HepG2 (cell line): ENCODE measurements around the gene CARMIL1. TPM values are rescaled to one million over a fixed set of nuclear protein-coding genes. Genes with fewer than 3 reads are reported as not detected.

Experiments
- FOXM1 ChIP-seq: sonication (generic); formaldehyde crosslinking; IDR thresholded peaks from 2 replicates; pipeline ENCODE4 v1.5.0; 2020; ENCODE audit warnings: missing genetic modification reagents
- ISL2 ChIP-seq: sonication (generic); formaldehyde crosslinking; IDR thresholded peaks from 2 replicates; pipeline ENCODE4 v1.5.0; 2020; ENCODE audit warnings: missing genetic modification reagents
- NFYB ChIP-seq: sonication (generic); formaldehyde crosslinking; IDR thresholded peaks from 2 replicates; pipeline ENCODE4 v1.4.0; 2020; ENCODE audit warnings: missing genetic modification reagents
- RFX1 ChIP-seq: fragments of 450-650 bp; IDR thresholded peaks from 2 replicates; pipeline ENCODE4 v1.6.1; 2017
- SIX4 ChIP-seq: sonication (generic); formaldehyde crosslinking; IDR thresholded peaks from 2 replicates; pipeline ENCODE4 v1.4.0; 2020; ENCODE audit warnings: missing genetic modification reagents
- SMAD1 ChIP-seq: sonication (generic); formaldehyde crosslinking; IDR thresholded peaks from 2 replicates; pipeline ENCODE4 v1.4.0; 2020; ENCODE audit warnings: missing genetic modification reagents, low read depth, mild to moderate bottlenecking, borderline replicate concordance
- SOX13 ChIP-seq, 3 experiments: fragments of 450-650 bp in 1 of 3; sonication (generic) in 1 of 3; formaldehyde crosslinking in 1 of 3; IDR thresholded peaks in 2 of 3; conservative IDR thresholded peaks in 1 of 3; 2 replicates each; pipeline versions ENCODE4 v1.5.0 to v1.6.1; 2016 to 2020; ENCODE audit warnings: antibody characterized with exemption in 1 of 3, mild to moderate bottlenecking in 1 of 3, missing compliant biosample characterization in 1 of 3, missing genetic modification reagents in 1 of 3, moderate library complexity in 1 of 3
- TAF1 ChIP-seq: sonication (generic); formaldehyde crosslinking; IDR thresholded peaks from 2 replicates; pipeline ENCODE4 v1.4.0; 2020; ENCODE audit warnings: missing genetic modification reagents
- TBL1XR1 ChIP-seq: fragments of 150-350 bp; IDR thresholded peaks from 2 replicates; pipeline ENCODE4 v1.6.1; 2014; ENCODE audit warnings: borderline replicate concordance, low read length; ENCODE audit not compliant: partially characterized antibody
- XBP1 ChIP-seq: sonication (generic); formaldehyde crosslinking; IDR thresholded peaks from 2 replicates; pipeline ENCODE4 v1.5.0; 2020; ENCODE audit warnings: missing genetic modification reagents
- XRCC5 ChIP-seq: fragments of 200-400 bp; formaldehyde crosslinking; optimal IDR thresholded peaks from 2 replicates; pipeline ENCODE3; 2017; ENCODE audit warnings: mild to moderate bottlenecking, low read length
- ZBTB7B ChIP-seq: sonication (generic); formaldehyde crosslinking; IDR thresholded peaks from 2 replicates; pipeline ENCODE4 v1.4.0; 2020; ENCODE audit warnings: missing genetic modification reagents
- ZNF354B ChIP-seq: sonication (generic); formaldehyde crosslinking; IDR thresholded peaks from 2 replicates; pipeline ENCODE4 v1.8.0; 2022; ENCODE audit warnings: mild to moderate bottlenecking, missing genetic modification reagents
- ZNF616 ChIP-seq: sonication (generic); formaldehyde crosslinking; IDR thresholded peaks from 2 replicates; pipeline ENCODE4 v1.5.0; 2020; ENCODE audit warnings: low read depth, mild to moderate bottlenecking, missing genetic modification reagents
- ZNF850 ChIP-seq: sonication (generic); formaldehyde crosslinking; conservative IDR thresholded peaks from 2 replicates; pipeline ENCODE4 v1.9.0; 2021; ENCODE audit warnings: mild to moderate bottlenecking, missing genetic modification reagents
- polyA plus RNA-seq, 8 experiments: library from polyadenylated mRNA; depleted of rRNA in 3 of 8; stranded (reverse) in 7 of 8; unstranded in 1 of 8; fragments of >200 nt; fragmentation: Illumina TruSeq in 4 of 8; extraction: Trizol in 4 of 8; gene quantifications; 2 replicates each; pipeline versions ENCODE4 v1.2.1 to v1.2.3, GENCODE V29; 2011 to 2016; ENCODE audit warnings: low read depth in 4 of 8, missing spikeins in 1 of 8, mixed read lengths in 1 of 8; ENCODE audit not compliant: insufficient read depth in 1 of 8
- total RNA-seq, 5 experiments: library from RNA; depleted of rRNA; stranded (reverse); fragments of >200 nt; fragmentation: Illumina TruSeq; extraction: Trizol; gene quantifications; 2 replicates each; pipeline ENCODE4 v1.2.3, GENCODE V29; 2016; ENCODE audit warnings: low read depth in 1 of 5
- TF ChIP-seq, protein P1 (sequence below): sonication (generic); formaldehyde crosslinking; IDR thresholded peaks from 2 replicates; pipeline ENCODE4 v1.8.0; 2022; ENCODE audit warnings: low read depth, missing genetic modification reagents
- TF ChIP-seq, protein P2 (sequence below): fragments of 450-650 bp; IDR thresholded peaks from 2 replicates; pipeline ENCODE4 v1.6.1; 2016
- TF ChIP-seq, protein P3 (sequence below): sonication (generic); formaldehyde crosslinking; IDR thresholded peaks from 2 replicates; pipeline ENCODE4 v1.5.0; 2020; ENCODE audit warnings: missing genetic modification reagents
- TF ChIP-seq, protein P4 (sequence below), 2 experiments: sonication (generic) in 1 of 2; formaldehyde crosslinking in 1 of 2; IDR thresholded peaks; 2 replicates each; pipeline versions ENCODE4 v1.6.1 to v1.9.0; 2014 to 2022; ENCODE audit warnings: antibody characterized with exemption in 1 of 2, borderline replicate concordance in 1 of 2, inconsistent platforms in 1 of 2, low read depth in 1 of 2, missing genetic modification reagents in 1 of 2
- TF ChIP-seq, protein P5 (sequence below): sonication (generic); formaldehyde crosslinking; IDR thresholded peaks from 2 replicates; pipeline ENCODE4 v1.5.1; 2020; ENCODE audit warnings: missing genetic modification reagents, mild to moderate bottlenecking, borderline replicate concordance

CARMIL1 gene
- total and polyA plus RNA-seq, 2 of the 13 experiments (the other 11 are each of a cell fraction or from before 2014, with no cell fraction given), result 1.8 to 2.6 TPM

DNA sequence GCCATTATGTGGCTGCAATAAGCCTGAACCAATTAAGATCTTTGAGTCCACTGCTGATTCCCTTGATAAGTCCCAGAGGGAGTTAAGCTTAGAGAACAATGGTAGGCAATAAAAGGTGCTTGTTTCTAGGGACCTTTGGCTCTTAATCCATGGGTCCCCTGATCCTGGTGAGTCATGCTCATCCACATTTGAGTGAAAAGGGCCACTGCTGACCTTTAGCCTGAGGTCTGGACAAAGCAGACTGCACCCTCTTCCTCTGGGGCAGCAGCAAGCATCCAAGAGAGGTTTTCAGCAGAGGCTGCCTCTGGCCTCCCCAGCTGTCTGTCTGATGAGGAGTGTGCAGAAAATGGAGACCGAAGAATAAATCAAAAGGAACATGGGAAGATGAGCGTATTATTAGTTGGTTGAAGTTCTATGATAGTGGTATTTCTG, 356.7 kb downstream of the CARMIL1 start (continued):
- peak; percentile 94 for TF ChIP-seq XRCC5
- TF ChIP-seq, protein P1, sequence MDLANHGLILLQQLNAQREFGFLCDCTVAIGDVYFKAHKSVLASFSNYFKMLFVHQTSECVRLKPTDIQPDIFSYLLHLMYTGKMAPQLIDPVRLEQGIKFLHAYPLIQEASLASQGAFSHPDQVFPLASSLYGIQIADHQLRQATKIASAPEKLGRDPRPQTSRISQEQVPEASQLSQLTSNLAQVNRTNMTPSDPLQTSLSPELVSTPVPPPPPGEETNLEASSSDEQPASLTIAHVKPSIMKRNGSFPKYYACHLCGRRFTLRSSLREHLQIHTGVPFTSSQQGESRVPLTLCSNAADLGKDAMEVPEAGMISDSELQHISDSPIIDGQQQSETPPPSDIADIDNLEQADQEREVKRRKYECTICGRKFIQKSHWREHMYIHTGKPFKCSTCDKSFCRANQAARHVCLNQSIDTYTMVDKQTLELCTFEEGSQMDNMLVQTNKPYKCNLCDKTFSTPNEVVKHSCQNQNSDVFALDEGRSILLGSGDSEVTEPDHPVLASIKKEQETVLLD (CRISPR knock-in tag), result no peak
- no peak for TF ChIP-seq TBL1XR1
- TF ChIP-seq, protein P2, sequence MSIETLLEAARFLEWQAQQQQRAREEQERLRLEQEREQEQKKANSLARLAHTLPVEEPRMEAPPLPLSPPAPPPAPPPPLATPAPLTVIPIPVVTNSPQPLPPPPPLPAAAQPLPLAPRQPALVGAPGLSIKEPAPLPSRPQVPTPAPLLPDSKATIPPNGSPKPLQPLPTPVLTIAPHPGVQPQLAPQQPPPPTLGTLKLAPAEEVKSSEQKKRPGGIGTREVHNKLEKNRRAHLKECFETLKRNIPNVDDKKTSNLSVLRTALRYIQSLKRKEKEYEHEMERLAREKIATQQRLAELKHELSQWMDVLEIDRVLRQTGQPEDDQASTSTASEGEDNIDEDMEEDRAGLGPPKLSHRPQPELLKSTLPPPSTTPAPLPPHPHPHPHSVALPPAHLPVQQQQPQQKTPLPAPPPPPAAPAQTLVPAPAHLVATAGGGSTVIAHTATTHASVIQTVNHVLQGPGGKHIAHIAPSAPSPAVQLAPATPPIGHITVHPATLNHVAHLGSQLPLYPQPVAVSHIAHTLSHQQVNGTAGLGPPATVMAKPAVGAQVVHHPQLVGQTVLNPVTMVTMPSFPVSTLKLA, result no peak
- TF ChIP-seq FOXM1 (CRISPR knock-in tag), result no peak
- no peak for TF ChIP-seq SMAD1 (CRISPR knock-in tag)
- TF ChIP-seq ZNF354B, result 0 out of 2 replicates have a peak, but pooled peaks have one; percentile 31
- TF ChIP-seq XBP1 (CRISPR knock-in tag), result no peak
- TF ChIP-seq, protein P3, sequence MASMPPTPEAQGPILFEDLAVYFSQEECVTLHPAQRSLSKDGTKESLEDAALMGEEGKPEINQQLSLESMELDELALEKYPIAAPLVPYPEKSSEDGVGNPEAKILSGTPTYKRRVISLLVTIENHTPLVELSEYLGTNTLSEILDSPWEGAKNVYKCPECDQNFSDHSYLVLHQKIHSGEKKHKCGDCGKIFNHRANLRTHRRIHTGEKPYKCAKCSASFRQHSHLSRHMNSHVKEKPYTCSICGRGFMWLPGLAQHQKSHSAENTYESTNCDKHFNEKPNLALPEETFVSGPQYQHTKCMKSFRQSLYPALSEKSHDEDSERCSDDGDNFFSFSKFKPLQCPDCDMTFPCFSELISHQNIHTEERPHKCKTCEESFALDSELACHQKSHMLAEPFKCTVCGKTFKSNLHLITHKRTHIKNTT (CRISPR knock-in tag), result no peak
- TF ChIP-seq TAF1 (CRISPR knock-in tag), result no peak
- no peak for TF ChIP-seq RFX1
- peak; percentile 69; the same call in 1 of the 2 replicates for TF ChIP-seq ZBTB7B (CRISPR knock-in tag)
- TF ChIP-seq, protein P4, sequence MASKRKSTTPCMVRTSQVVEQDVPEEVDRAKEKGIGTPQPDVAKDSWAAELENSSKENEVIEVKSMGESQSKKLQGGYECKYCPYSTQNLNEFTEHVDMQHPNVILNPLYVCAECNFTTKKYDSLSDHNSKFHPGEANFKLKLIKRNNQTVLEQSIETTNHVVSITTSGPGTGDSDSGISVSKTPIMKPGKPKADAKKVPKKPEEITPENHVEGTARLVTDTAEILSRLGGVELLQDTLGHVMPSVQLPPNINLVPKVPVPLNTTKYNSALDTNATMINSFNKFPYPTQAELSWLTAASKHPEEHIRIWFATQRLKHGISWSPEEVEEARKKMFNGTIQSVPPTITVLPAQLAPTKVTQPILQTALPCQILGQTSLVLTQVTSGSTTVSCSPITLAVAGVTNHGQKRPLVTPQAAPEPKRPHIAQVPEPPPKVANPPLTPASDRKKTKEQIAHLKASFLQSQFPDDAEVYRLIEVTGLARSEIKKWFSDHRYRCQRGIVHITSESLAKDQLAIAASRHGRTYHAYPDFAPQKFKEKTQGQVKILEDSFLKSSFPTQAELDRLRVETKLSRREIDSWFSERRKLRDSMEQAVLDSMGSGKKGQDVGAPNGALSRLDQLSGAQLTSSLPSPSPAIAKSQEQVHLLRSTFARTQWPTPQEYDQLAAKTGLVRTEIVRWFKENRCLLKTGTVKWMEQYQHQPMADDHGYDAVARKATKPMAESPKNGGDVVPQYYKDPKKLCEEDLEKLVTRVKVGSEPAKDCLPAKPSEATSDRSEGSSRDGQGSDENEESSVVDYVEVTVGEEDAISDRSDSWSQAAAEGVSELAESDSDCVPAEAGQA (IDR thresholded peaks at IDR 0.05; ENCODE audit: low read depth), result peak; percentile 42; the same call in 1 of the 2 replicates
- TF ChIP-seq, protein P4 (CRISPR knock-in tag; IDR thresholded peaks at IDR 0.05; ENCODE audit: borderline replicate concordance), result no peak
- peak; percentile 96 for TF ChIP-seq SOX13 (IDR thresholded peaks at IDR 0.05)
- peak in 1 of 2 experiments; percentile 99; a peak in 2 of 4 replicates for TF ChIP-seq SOX13 (CRISPR knock-in tag; conservative IDR thresholded peaks at IDR 0.05 in 1 of 2, IDR thresholded peaks at IDR 0.05 in 1 of 2)
- TF ChIP-seq ZNF850, result no peak
- peak; percentile 81; the same call in 1 of the 2 replicates for TF ChIP-seq ISL2 (CRISPR knock-in tag)
- no peak for TF ChIP-seq NFYB (CRISPR knock-in tag)
- TF ChIP-seq ZNF616 (CRISPR knock-in tag), result no peak
- TF ChIP-seq SIX4 (CRISPR knock-in tag), result no peak
- TF ChIP-seq, protein P5, sequence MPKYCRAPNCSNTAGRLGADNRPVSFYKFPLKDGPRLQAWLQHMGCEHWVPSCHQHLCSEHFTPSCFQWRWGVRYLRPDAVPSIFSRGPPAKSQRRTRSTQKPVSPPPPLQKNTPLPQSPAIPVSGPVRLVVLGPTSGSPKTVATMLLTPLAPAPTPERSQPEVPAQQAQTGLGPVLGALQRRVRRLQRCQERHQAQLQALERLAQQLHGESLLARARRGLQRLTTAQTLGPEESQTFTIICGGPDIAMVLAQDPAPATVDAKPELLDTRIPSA, result no peak
